HL-60/S4 treated with retinoic acid at 250 ng/mL for 4 days and 3 days (cell line): Measurements from ENCODE around the gene TAOK1.
"Not testable (repeated sequence)": the region's sequence is repeated elsewhere in the genome, so short reads cannot be mapped to it uniquely, and the experiment has no call there.

Experiments used
- in situ Hi-C: fragments of 300-500 bp; cut with MboI; formaldehyde crosslinking; loops from 2 replicates; pipeline ENCODE4 v1.7.0; 2022; ENCODE audit warnings: low sequenced_read_pairs

The TAOK1 gene

GRCh38 chr17:29389982-29390850, at the start of gene TAOK1:
Gene TAOK1 (plus strand): TSS chr17:29390363. CDS start chr17:29451549, 61,186 bp downstream.
- in situ Hi-C loops, result no loop called here

DNA sequence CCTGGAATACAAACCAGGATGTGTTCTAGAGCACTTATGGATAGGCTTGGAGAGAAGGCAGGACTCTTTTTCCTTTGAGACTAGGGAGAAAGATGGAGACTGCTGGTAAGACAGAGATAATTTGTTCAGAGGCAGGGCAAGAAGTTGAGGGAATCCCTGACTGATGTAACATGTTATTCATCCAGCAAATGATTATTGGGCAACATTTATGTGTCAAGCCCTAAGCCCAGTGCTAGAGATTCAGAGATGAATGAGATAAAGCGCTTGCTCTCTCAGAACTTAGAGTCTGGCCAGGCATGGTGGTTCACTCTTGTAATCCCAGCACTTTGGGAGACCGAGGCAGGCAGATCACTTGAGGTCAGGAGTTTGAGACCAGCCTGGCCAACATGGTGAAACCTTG, 48.4 kb upstream of the TAOK1 start:
- in situ Hi-C loops, result no loop called here

- in situ Hi-C loops, result no loop called here
Measured at GRCh38 chr17:29342158-29342765, 47.9 kb upstream of the TAOK1 start.

GRCh38 chr17:29344201-29344856, 45.8 kb upstream of the TAOK1 start:
- in situ Hi-C loops, result no loop called here

DNA sequence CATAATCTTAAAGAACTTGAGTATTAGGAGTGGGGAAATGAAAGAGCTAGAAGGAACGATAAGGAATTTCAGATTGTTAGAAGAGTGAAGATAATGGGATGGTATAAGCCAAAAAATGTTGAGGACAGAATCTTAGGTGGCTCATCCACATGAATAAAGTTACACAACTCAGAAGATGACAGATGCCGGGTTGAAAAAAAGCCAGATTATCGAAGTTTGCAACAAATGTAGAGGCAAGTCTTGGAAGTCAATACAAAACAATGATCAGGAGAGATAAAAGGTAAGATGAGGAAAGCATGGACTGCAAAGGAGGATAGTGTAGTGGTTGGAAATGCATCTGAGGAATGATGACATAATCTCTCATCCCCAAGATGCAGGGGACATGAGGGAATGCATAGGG, 45.1 kb upstream of the TAOK1 start:
- in situ Hi-C loops, result no loop called here

DNA sequence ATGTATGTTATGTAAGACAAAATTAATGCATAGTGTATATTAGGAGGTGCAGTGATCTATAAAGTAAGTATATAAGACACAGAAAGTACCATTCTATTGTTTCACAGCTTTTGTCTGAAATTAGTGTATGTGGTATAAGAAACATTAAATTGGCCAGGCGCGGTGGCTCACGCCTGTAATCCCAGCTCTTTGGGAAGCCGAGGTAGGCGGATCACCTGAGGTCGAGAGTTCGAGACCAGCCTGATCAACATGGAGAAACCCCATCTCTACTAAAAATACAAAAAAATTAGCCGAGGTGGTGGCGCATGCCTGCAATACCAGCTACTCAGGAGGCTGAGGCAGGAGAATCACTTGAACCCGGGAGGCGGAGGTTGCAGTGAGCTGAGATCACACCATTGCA, 44.7 kb upstream of the TAOK1 start:
- in situ Hi-C loops, result not testable (repeated sequence)

DNA sequence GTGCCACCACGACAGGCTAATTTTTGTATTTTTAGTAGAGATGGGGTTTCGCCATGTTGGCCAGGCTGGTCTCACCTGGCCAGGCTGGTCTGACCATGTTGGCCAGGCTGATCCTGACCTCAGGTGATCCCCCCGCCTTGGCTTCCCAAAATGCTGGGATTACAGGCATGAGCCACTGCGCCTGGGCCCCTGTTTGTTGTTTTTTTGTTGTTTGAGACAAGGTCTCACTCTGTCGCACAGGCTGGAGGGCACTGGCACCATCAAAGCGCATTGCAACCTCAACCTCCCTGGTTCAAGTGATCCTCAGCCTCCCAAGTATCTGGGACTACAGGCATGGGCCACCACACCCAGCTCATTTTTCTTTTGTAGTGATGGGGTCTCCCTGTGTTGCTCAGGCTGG, 43.7 kb upstream of the TAOK1 start:
- in situ Hi-C loops, result no loop called here

DNA sequence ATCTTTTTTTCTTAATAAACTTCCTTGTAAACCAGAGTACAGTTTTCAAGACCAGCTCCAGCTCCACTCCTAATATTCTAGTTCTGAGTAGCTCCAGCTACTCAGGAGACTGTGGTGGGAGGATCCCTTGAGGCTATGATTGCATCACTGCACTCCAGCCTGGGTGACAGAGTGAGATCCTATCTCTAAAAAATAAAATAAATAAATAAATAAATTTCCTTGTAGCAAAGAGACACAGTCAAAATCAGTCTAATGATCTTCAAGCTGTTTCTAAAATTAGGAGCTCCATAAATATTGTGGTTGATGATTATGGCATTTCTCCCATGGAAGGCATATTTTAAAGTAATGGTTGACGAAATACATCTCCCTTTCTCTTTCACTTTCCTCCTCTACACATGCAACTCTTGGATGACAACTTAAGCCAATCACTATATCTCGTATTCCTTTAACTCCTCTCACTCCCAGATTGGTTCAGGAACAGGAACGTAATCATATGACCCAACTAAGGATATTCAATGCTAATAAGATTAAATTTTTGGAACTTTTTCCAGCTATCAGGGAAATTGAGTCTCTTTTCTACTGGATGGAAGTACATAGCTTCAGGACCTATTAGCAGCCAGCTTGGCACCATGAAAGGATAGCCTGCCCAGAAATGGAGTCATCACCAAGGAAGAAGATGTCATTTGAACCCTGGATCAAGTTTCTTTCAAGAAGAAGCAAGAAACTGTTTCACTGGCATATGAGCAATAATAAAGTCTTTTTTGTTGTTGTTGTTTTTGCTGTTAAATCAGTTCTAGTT, 42.1 kb upstream of the TAOK1 start:
- in situ Hi-C loops, result no loop called here

GRCh38 chr17:29349409-29349808, 40.8 kb upstream of the TAOK1 start:
- in situ Hi-C loops, result no loop called here

- in situ Hi-C loops, result no loop called here
Measured at GRCh38 chr17:29352146-29352545, 38.0 kb upstream of the TAOK1 start.

DNA sequence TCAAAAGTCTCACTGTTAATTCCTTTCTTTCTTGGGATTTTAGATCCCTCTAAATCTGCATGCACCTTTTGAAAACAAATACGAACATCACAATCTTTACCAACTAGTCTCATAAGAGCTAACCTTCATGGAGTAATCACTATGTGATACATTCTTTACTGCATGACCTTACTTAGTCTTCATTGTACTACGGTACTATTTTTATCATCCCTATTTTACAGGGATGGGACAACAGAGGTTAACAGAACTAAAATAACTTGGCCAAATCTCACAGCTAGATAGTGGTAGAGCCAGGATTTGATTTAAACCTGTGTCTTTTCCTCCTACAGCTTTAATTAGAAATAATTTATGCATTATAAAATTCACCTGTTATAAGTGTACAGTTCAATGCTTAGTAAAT, 32.9 kb upstream of the TAOK1 start:
- in situ Hi-C loops, result no loop called here

DNA sequence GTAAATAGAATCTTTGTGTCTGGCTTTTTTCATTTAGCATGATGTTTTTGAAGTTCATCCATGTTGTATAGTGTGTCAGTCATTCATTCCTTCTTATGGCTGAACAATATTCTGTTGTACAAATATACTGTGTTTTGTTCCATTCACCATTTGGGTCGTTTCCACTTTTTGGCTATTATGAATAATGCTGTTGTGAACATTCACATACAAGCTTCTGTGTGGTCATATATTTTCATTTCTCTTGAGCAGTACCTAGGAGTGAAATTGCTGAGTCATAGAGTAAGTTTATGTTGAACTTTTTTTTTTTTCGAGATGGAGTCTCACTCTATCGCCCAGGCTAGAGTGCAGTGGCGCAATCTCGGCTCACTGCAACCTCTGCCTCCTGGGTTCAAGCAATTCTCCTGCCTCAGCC, 32.3 kb upstream of the TAOK1 start:
- in situ Hi-C loops, result no loop called here

- in situ Hi-C loops, result no loop called here
Measured at GRCh38 chr17:29358416-29358815, 31.7 kb upstream of the TAOK1 start.

DNA sequence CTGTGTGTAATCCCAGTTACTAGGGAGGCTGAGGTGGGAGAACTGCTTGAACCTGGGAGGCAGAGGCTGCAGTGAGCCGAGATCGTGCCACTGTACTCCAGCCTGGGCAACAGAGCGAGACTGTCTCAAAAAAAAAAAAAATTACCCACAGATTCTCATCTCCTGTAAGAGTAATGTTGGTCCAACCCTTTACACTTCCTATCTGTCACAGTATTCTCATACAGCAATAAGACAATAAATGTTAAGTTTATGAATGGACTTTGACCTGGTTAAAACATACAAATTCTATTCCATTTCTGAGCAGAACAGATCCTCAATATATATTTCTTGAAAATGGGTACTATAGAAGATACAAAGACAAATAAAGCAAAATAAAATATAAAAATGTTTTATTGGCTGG, 30.4 kb upstream of the TAOK1 start:
- in situ Hi-C loops, result no loop called here

DNA sequence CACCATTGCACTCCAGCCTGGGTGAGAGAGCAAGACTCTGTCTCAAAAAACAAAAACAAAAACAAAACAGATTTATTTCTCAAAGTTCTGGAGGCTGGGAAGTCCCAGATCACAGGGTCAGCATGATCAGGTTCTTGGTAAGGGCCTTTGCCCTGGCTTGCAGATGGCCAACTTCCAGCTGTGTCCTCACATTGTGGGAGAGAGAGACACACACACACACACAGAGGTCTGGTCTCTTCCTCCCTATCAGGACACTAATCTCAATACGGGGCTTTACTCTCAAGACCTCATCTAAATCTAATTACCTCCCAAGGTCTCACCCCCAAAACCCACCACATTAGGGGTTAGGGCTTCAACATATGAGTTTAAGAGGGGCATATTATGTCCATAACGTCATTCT, 26.4 kb upstream of the TAOK1 start:
- in situ Hi-C loops, result no loop called here

DNA sequence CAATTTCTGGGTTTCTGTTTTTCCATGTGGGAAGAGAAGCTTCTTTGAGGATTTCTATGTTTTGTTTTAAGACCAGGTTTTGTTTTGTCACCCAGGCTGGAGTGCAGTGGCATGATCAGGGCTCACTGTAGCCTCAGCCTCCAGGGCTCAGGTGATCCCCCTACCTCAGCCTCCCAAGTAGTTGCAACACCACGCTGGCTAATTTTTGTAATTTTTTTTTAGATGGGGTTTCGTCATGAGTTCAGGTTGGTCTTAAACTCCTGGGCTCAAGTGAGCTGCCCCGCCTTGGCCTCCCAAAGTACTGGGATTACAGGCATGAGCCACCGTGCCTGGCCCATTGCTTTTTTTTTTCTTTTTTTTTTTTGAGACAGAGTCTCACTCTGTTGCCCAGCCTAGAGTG, 25.5 kb upstream of the TAOK1 start:
- in situ Hi-C loops, result no loop called here

GRCh38 chr17:29368161-29368560, 22.0 kb upstream of the TAOK1 start:
- in situ Hi-C loops, result no loop called here

- in situ Hi-C loops, result no loop called here
Measured at GRCh38 chr17:29368926-29369325, 21.2 kb upstream of the TAOK1 start.

DNA sequence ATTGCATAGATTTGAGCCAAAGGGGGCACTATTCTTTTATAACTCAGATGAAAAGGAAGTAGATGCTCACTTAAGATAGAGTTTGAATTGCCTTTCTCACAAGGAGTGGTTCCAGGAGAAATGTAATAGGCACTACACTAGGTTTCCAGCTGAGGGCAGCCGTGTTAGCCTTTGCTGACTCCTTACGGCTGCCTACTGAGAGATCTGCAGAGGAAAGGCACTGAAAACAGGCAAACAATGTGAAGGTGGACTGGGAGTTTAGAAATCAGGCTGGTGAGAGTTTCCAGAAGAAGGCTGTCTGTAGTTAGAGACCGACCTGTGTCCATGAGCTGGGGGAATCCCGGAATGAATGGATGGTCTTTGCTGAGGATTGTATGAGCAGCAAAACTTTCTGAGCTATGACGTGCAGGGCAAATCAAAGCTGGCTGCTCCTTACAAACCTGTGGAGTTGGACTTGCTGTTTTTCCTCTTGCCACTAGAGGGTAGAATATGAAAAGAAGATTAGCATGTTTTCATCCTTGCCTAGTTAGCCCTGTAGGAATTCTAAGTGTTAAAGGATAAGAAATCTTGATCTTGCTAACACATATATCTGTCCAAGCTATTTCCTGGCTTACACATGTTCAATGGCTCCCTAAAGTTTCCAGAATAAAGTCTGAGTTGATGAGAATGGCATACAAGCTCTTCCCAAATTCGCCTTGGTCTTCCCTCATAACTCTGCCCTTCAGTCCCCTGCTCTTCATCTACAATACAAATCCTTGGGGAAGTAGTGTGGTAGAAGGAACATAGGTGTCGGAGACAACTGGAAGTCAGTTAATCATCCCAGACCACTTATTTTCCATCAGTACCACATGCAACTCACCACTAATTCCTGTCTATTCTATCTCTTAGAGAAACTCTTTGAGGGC, 20.1 kb upstream of the TAOK1 start:
- in situ Hi-C loops, result no loop called here

- in situ Hi-C loops, result no loop called here
Measured at GRCh38 chr17:29376667-29377270, 13.4 kb upstream of the TAOK1 start.
